Aorta (tissue), 5 donors: ENCODE results near the gene PTGIS. TPM values are rescaled to one million over a fixed set of nuclear protein-coding genes. Genes with fewer than 3 reads are reported as not detected.
A peak's percentile ranks its signal among the peaks of the same experiment; 100 is the strongest.

ENCODE experiments used
- ATAC-seq: fragments of 200-7000 bp; cut with Tn5 transposase; one replicate; pipeline ENCODE4 v1.9.1; 2022; ENCODE audit warnings: moderate library complexity; ENCODE audit not compliant: low FRiP score
- DNase-seq, 2 donors: peaks; one replicate each; pipeline ENCODE4 v3.0.0-alpha.2; 2020
- H3K27ac ChIP-seq, 2 donors: one replicate each; pipeline ENCODE4 v1.5.1; 2013; ENCODE audit warnings: low read length in 2 of 2, mild to moderate bottlenecking in 2 of 2, moderate library complexity in 2 of 2, control low read depth in 1 of 2, inconsistent platforms in 1 of 2, low read depth in 1 of 2
- H3K27me3 ChIP-seq, 2 donors: one replicate each; pipeline ENCODE4 v1.6.1; 2013; ENCODE audit warnings: control low read depth in 1 of 2, low read length in 1 of 2, mild to moderate bottlenecking in 1 of 2, moderate library complexity in 1 of 2; ENCODE audit not compliant: insufficient read depth in 2 of 2, control insufficient read depth in 1 of 2
- H3K36me3 ChIP-seq, 2 donors: one replicate each; pipeline ENCODE4 v1.6.1; 2013; ENCODE audit warnings: control low read depth in 1 of 2, low read length in 1 of 2, mild to moderate bottlenecking in 1 of 2; ENCODE audit not compliant: insufficient read depth in 2 of 2, control insufficient read depth in 1 of 2
- H3K4me1 ChIP-seq, 2 donors: one replicate each; pipeline ENCODE4 v1.6.1; 2013; ENCODE audit warnings: low read length in 2 of 2, control low read depth in 1 of 2, mild to moderate bottlenecking in 1 of 2, moderate library complexity in 1 of 2; ENCODE audit not compliant: insufficient read depth in 2 of 2, control insufficient read depth in 1 of 2
- H3K4me3 ChIP-seq, 2 donors: one replicate each; pipeline ENCODE4 v1.5.1; 2013; ENCODE audit warnings: low read length in 2 of 2, control low read depth in 1 of 2, mild to moderate bottlenecking in 1 of 2
- H3K9me3 ChIP-seq: one replicate; pipeline ENCODE4 v1.6.1; 2013; ENCODE audit warnings: mild to moderate bottlenecking, low read length; ENCODE audit not compliant: control insufficient read depth
- WGBS, 2 donors: extraction: QIAGEN DNeasy Blood & Tissue Kit; methylation state at CpG; one replicate each; pipeline ENCODE4 v1.1.7; 2013; 5-methylcytosine and 5-hydroxymethylcytosine counted together
- intact Hi-C, 2 donors: fragments of 100-400 bp; cut with DNase I; formaldehyde crosslinking; loops; one replicate each; pipeline versions ENCODE4 v1.14.2 to v1.15.0; 2022
- polyA plus RNA-seq, 2 donors: library from polyadenylated mRNA; stranded (reverse); fragments of 200-250 nt; gene quantifications; one replicate each; pipeline ENCODE4 v1.2.3, GENCODE V29; 2013
- total RNA-seq, 2 donors: library from RNA; stranded (reverse); fragmentation: NEBNext Ultra II Directional; extraction: Animal tissue kit (Norgen Biotek cat#: 25700); gene quantifications; one replicate each; pipeline ENCODE4 v1.2.1, GENCODE V29; 2021
- donor health status: healthy with polysubstance abuse.
- donor health status: Bipolar disorder and iron deficiency.
- donor health status: DM: no; HTN: no; CAD: no.
- donor health status: DM: no; HTN: no; CAD: no.
- donor health status: DM: yes; HTN: yes; CAD: no.

Gene PTGIS
- total and polyA plus RNA-seq, 4 donors = 53.6 to 637 (median 233) TPM

- H3K4me1 ChIP-seq = peaks cover 3 to 4% of the 10 kb centered on the region in 2 donors
- H3K27ac ChIP-seq = peak overlapping the region; percentile 76 to 89
- intact Hi-C loops = loop anchor here in 1 of 2 donors (2.0 kb wide), 1 partner anchor 31 kb away; no protein-coding TSS in a partner anchor
- no peak for ATAC-seq
- DNase-seq = no peak
- 63 to 66% methylated on average over 7 of the region's 7 CpGs for WGBS, 2 donors
- peaks cover 0 to 6% of the 10 kb centered on the region in 2 donors for H3K36me3 ChIP-seq
- H3K9me3 ChIP-seq = no peaks in the 10 kb centered on the region
- no peak overlapping the region for H3K4me3 ChIP-seq
- H3K27me3 ChIP-seq = no peaks in the 10 kb centered on the region
Observed at GRCh38 chr20:49560186-49560585, 7.8 kb downstream of the PTGIS start.

- intact Hi-C loops = loop anchor here in 1 of 2 donors (2.0 kb wide), 1 partner anchor 31 kb away; no protein-coding TSS in a partner anchor
- no peak for DNase-seq
- no peaks in the 10 kb centered on the region for H3K9me3 ChIP-seq
- H3K36me3 ChIP-seq = peaks cover 0 to 6% of the 10 kb centered on the region in 2 donors
- H3K27ac ChIP-seq = peak overlapping the region; percentile 64 to 94
- 6 to 8% methylated on average over 19 of the region's 19 CpGs for WGBS, 2 donors
- no peak overlapping the region for H3K4me3 ChIP-seq
- ATAC-seq = peak; percentile 53
- H3K4me1 ChIP-seq = peaks cover 4% of the 10 kb centered on the region in 2 donors
- H3K27me3 ChIP-seq = no peaks in the 10 kb centered on the region
Observed at GRCh38 chr20:49559411-49560081, 8.4 kb downstream of the PTGIS start.

- ATAC-seq (no peak), DNase-seq (no peak)
- H3K27me3 ChIP-seq = no peaks in the 10 kb centered on the region
- WGBS, 2 donors = 52 to 59% methylated on average over 8 of the region's 8 CpGs
- H3K4me1 ChIP-seq = peaks cover 4 to 7% of the 10 kb centered on the region in 2 donors
- H3K27ac ChIP-seq = peak overlapping the region; percentile 88 to 94
- H3K36me3 ChIP-seq = peaks cover 0 to 6% of the 10 kb centered on the region in 2 donors
- intact Hi-C loops = no loop called here
- H3K9me3 ChIP-seq = no peaks in the 10 kb centered on the region
- no peak overlapping the region for H3K4me3 ChIP-seq
Observed at GRCh38 chr20:49558826-49559225, 9.1 kb downstream of the PTGIS start.

- intact Hi-C loops = no loop called here
- peak overlapping the region; percentile 93 to 99 for H3K27ac ChIP-seq
- ATAC-seq = no peak
- no peak for DNase-seq
- no peaks in the 10 kb centered on the region for H3K27me3 ChIP-seq
- H3K9me3 ChIP-seq = no peaks in the 10 kb centered on the region
- WGBS, 2 donors = 5 to 11% methylated on average over 5 of the region's 5 CpGs
- peaks cover 0 to 7% of the 10 kb centered on the region in 2 donors for H3K4me1 ChIP-seq
- H3K4me3 ChIP-seq = peak overlapping the region in 1 of 2 donors; percentile 26
- peaks cover 0 to 4% of the 10 kb centered on the region in 2 donors for H3K36me3 ChIP-seq
Observed at GRCh38 chr20:49557449-49557848, 10.5 kb downstream of the PTGIS start.

- ATAC-seq (no peak), DNase-seq (no peak)
- no peaks in the 10 kb centered on the region for H3K27me3 ChIP-seq
- intact Hi-C loops = no loop called here
- peaks cover 0 to 7% of the 10 kb centered on the region in 2 donors for H3K4me1 ChIP-seq
- H3K27ac ChIP-seq = peak overlapping the region in 1 of 2 donors; percentile 99
- no peak overlapping the region for H3K4me3 ChIP-seq
- H3K9me3 ChIP-seq = no peaks in the 10 kb centered on the region
- peaks cover 0 to 4% of the 10 kb centered on the region in 2 donors for H3K36me3 ChIP-seq
Observed at GRCh38 chr20:49556621-49557020, 11.3 kb downstream of the PTGIS start.

GRCh38 chr20:49549801-49550551, 18.0 kb downstream of the PTGIS start:
- intact Hi-C loops = loop anchor here in 1 of 2 donors (10.0 kb wide), 1 partner anchor 385 kb away; the partner anchor contains the start of gene RNF114
- Histone ChIP-seq H3K36me3 (peaks cover 7 to 25% of the 10 kb centered on the region in 2 donors), H3K9me3 (no peaks in the 10 kb centered on the region), H3K27me3 (no peaks in the 10 kb centered on the region), H3K4me1 (peaks cover 4% of the 10 kb centered on the region in 2 donors), H3K27ac (peak overlapping the region in 1 of 2 donors; percentile 66), H3K4me3 (no peak overlapping the region)
- DNase-seq (no peak), ATAC-seq (no peak)
- 88 to 92% methylated on average over 8 of the region's 8 CpGs for WGBS, 2 donors

- intact Hi-C loops = loop anchor here in 1 of 2 donors (10.0 kb wide), 1 partner anchor 386 kb away; the partner anchor contains the start of gene RNF114
- 96 to 99% methylated on average over 1 of the region's 1 CpG for WGBS, 2 donors
Observed at GRCh38 chr20:49548371-49548947, 19.5 kb downstream of the PTGIS start.

GRCh38 chr20:49545572-49545971, 22.4 kb downstream of the PTGIS start:
- intact Hi-C loops = loop anchor here in 1 of 2 donors (10.0 kb wide), 1 partner anchor 389 kb away; the partner anchor contains the start of gene RNF114
- 92 to 94% methylated on average over 2 of the region's 2 CpGs for WGBS, 2 donors
- H3K4me1 ChIP-seq = peaks cover 0 to 2% of the 10 kb centered on the region in 2 donors
- peaks cover 7 to 35% of the 10 kb centered on the region in 2 donors for H3K36me3 ChIP-seq
- ATAC-seq (no peak), DNase-seq (no peak)
- no peak overlapping the region for H3K4me3 ChIP-seq
- H3K27ac ChIP-seq = peak overlapping the region in 1 of 2 donors; percentile 32
- no peaks in the 10 kb centered on the region for H3K9me3 ChIP-seq
- no peaks in the 10 kb centered on the region for H3K27me3 ChIP-seq

More at GRCh38 chr20:49548371-49548947, 19.5 kb downstream of the PTGIS start:
- no peak for ATAC-seq
- Histone ChIP-seq H3K4me1 (peaks cover 0 to 4% of the 10 kb centered on the region in 2 donors), H3K36me3 (peaks cover 7 to 31% of the 10 kb centered on the region in 2 donors), H3K4me3 (no peak overlapping the region), H3K27ac (no peak overlapping the region), H3K9me3 (no peaks in the 10 kb centered on the region), H3K27me3 (no peaks in the 10 kb centered on the region)
- no peak for DNase-seq
